D721Med (cell line): ENCODE measurements around the gene BLID.

Source experiments
- DNase-seq: peaks from one replicate; pipeline ENCODE4 v3.0.0; 2011; ENCODE audit warnings: low spot score; ENCODE audit not compliant: insufficient read length
- FAIRE-seq: peaks from 2 replicates; lab custom pipeline; 2011; peaks lifted over from hg19 to GRCh38; lab: Jason Lieb, UNC
- TF ChIP-seq, protein P1 (sequence below): IDR thresholded peaks from 2 replicates; pipeline ENCODE4 v1.5.1; 2012; ENCODE audit warnings: mild to moderate bottlenecking, control low read depth; ENCODE audit not compliant: insufficient read depth; ENCODE audit errors: missing control alignments

The BLID gene

GRCh38 chr11:122068141-122068540, 47.9 kb downstream of the BLID start:
- no peak for FAIRE-seq
- TF ChIP-seq, protein P1, sequence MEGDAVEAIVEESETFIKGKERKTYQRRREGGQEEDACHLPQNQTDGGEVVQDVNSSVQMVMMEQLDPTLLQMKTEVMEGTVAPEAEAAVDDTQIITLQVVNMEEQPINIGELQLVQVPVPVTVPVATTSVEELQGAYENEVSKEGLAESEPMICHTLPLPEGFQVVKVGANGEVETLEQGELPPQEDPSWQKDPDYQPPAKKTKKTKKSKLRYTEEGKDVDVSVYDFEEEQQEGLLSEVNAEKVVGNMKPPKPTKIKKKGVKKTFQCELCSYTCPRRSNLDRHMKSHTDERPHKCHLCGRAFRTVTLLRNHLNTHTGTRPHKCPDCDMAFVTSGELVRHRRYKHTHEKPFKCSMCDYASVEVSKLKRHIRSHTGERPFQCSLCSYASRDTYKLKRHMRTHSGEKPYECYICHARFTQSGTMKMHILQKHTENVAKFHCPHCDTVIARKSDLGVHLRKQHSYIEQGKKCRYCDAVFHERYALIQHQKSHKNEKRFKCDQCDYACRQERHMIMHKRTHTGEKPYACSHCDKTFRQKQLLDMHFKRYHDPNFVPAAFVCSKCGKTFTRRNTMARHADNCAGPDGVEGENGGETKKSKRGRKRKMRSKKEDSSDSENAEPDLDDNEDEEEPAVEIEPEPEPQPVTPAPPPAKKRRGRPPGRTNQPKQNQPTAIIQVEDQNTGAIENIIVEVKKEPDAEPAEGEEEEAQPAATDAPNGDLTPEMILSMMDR: no peak
- DNase-seq: no peak
